Right forelimb (tissue), 1 donor: ENCODE results near the gene FRAT1.
"Not testable (repeated sequence)": the region's sequence is repeated elsewhere in the genome, so short reads cannot be mapped to it uniquely, and the experiment has no call there.

Source experiments
- DNase-seq: peaks from one replicate; pipeline ENCODE4 v3.0.0-alpha.2; 2018

FRAT1 gene

GRCh38 chr10:97335188-97335619 is 16.1 kb downstream of the FRAT1 start:
- no peak for DNase-seq

GRCh38 chr10:97336006-97336405 is 16.9 kb downstream of the FRAT1 start:
- DNase-seq, result no peak

GRCh38 chr10:97336446-97336845 is 17.4 kb downstream of the FRAT1 start:
- DNase-seq, result no peak

- DNase-seq, result no peak
These were observed 18.1 kb downstream of the FRAT1 start for GRCh38 chr10:97336942-97337831.

- DNase-seq, result no peak
These were observed 19.0 kb downstream of the FRAT1 start for GRCh38 chr10:97338041-97338440.

- no peak for DNase-seq
These were observed 22.3 kb downstream of the FRAT1 start for GRCh38 chr10:97341416-97341815.

GRCh38 chr10:97343664-97344063 is 24.6 kb downstream of the FRAT1 start:
- DNase-seq, result not testable (repeated sequence)

GRCh38 chr10:97347317-97347716 is 28.2 kb downstream of the FRAT1 start:
- no peak for DNase-seq

GRCh38 chr10:97349752-97350513 is 30.9 kb downstream of the FRAT1 start:
- no peak for DNase-seq

GRCh38 chr10:97353945-97354344 is 34.9 kb downstream of the FRAT1 start:
- no peak for DNase-seq

- DNase-seq, result peak; percentile 52
These were observed 36.5 kb downstream of the FRAT1 start for GRCh38 chr10:97355571-97355975.

- no peak for DNase-seq
These were observed 37.3 kb downstream of the FRAT1 start for GRCh38 chr10:97356318-97356914.

GRCh38 chr10:97356918-97357317 is 37.8 kb downstream of the FRAT1 start:
- no peak for DNase-seq

GRCh38 chr10:97358349-97358748 is 39.3 kb downstream of the FRAT1 start:
- DNase-seq, result no peak

GRCh38 chr10:97358781-97359180 is 39.7 kb downstream of the FRAT1 start:
- DNase-seq, result no peak

- no peak for DNase-seq
These were observed 41.9 kb downstream of the FRAT1 start for GRCh38 chr10:97360705-97361536.

- no peak for DNase-seq
These were observed 42.4 kb downstream of the FRAT1 start for GRCh38 chr10:97361537-97361901.

- no peak for DNase-seq
These were observed 43.4 kb downstream of the FRAT1 start for GRCh38 chr10:97362310-97363033.

- no peak for DNase-seq
These were observed 44.0 kb downstream of the FRAT1 start for GRCh38 chr10:97363071-97363470.

- no peak for DNase-seq
These were observed 46.8 kb downstream of the FRAT1 start for GRCh38 chr10:97365761-97366351.

- no peak for DNase-seq
These were observed 47.5 kb downstream of the FRAT1 start for GRCh38 chr10:97366572-97366971.
